Osteoblast (primary cell): ENCODE data around the gene WAC. TPM values are rescaled to one million over a fixed set of nuclear protein-coding genes. Genes with fewer than 3 reads are reported as not detected.
"Not testable (repeated sequence)": the region's sequence is repeated elsewhere in the genome, so short reads cannot be mapped to it uniquely, and the experiment has no call there.

Experiments used
- DNase-seq: peaks from one replicate; pipeline ENCODE4 v3.0.0; 2011; ENCODE audit warnings: low spot score, mixed read lengths; ENCODE audit not compliant: insufficient read length; ENCODE audit errors: missing footprints
- H2AFZ ChIP-seq: 2 replicates; pipeline ENCODE4 v1.6.0; 2011; ENCODE audit warnings: mild to moderate bottlenecking, low read length
- H3K27ac ChIP-seq: 2 replicates; pipeline ENCODE4 v1.5.1; 2011; ENCODE audit warnings: mild to moderate bottlenecking, low read depth, low read length, moderate library complexity
- H3K27me3 ChIP-seq: 2 replicates; pipeline ENCODE4 v1.6.0; 2012; ENCODE audit warnings: mild to moderate bottlenecking, control low read depth, inconsistent platforms, low read length, moderate library complexity; ENCODE audit not compliant: insufficient read depth
- H3K36me3 ChIP-seq: 2 replicates; pipeline ENCODE4 v1.5.1; 2011; ENCODE audit warnings: mild to moderate bottlenecking, low read length, control low read depth, moderate library complexity; ENCODE audit not compliant: insufficient read depth
- H3K4me1 ChIP-seq: 2 replicates; pipeline ENCODE4 v1.5.1; 2011; ENCODE audit warnings: mild to moderate bottlenecking, low read length, control low read depth, moderate library complexity; ENCODE audit not compliant: insufficient read depth
- H3K4me2 ChIP-seq: 2 replicates; pipeline ENCODE4 v1.6.0; 2011; ENCODE audit warnings: mild to moderate bottlenecking, low read length; ENCODE audit not compliant: insufficient read depth
- H3K4me3 ChIP-seq: fragments of 200-600 bp; sonication (generic); 3 replicates; pipeline ENCODE4 v1.5.1; 2012; ENCODE audit warnings: mild to moderate bottlenecking, low read length, inconsistent platforms; ENCODE audit not compliant: insufficient read depth
- H3K79me2 ChIP-seq: 2 replicates; pipeline ENCODE4 v1.6.0; 2012; ENCODE audit warnings: mild to moderate bottlenecking, low read length, control low read depth, inconsistent platforms; ENCODE audit not compliant: insufficient read depth
- H3K9me3 ChIP-seq: 2 replicates; pipeline ENCODE4 v1.5.1; 2011; ENCODE audit warnings: low read depth, low read length, control low read depth
- H4K20me1 ChIP-seq: 2 replicates; pipeline ENCODE4 v1.6.0; 2012; ENCODE audit warnings: mild to moderate bottlenecking, low read length, control low read depth; ENCODE audit not compliant: insufficient read depth
- total RNA-seq: library from RNA; depleted of rRNA; stranded (reverse); fragments of >200 nt; gene quantifications from 2 replicates; pipeline ENCODE4 v1.2.3, GENCODE V29; 2012
- TF ChIP-seq, protein P1 (sequence below): IDR thresholded peaks from 2 replicates; pipeline ENCODE4 v1.5.1; 2011; ENCODE audit warnings: mild to moderate bottlenecking, low read depth, low read length, moderate library complexity; ENCODE audit errors: extremely low read depth

WAC gene, protein sequence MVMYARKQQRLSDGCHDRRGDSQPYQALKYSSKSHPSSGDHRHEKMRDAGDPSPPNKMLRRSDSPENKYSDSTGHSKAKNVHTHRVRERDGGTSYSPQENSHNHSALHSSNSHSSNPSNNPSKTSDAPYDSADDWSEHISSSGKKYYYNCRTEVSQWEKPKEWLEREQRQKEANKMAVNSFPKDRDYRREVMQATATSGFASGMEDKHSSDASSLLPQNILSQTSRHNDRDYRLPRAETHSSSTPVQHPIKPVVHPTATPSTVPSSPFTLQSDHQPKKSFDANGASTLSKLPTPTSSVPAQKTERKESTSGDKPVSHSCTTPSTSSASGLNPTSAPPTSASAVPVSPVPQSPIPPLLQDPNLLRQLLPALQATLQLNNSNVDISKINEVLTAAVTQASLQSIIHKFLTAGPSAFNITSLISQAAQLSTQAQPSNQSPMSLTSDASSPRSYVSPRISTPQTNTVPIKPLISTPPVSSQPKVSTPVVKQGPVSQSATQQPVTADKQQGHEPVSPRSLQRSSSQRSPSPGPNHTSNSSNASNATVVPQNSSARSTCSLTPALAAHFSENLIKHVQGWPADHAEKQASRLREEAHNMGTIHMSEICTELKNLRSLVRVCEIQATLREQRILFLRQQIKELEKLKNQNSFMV
- 77.1 and 93.4 TPM in 2 replicates for total RNA-seq

DNA sequence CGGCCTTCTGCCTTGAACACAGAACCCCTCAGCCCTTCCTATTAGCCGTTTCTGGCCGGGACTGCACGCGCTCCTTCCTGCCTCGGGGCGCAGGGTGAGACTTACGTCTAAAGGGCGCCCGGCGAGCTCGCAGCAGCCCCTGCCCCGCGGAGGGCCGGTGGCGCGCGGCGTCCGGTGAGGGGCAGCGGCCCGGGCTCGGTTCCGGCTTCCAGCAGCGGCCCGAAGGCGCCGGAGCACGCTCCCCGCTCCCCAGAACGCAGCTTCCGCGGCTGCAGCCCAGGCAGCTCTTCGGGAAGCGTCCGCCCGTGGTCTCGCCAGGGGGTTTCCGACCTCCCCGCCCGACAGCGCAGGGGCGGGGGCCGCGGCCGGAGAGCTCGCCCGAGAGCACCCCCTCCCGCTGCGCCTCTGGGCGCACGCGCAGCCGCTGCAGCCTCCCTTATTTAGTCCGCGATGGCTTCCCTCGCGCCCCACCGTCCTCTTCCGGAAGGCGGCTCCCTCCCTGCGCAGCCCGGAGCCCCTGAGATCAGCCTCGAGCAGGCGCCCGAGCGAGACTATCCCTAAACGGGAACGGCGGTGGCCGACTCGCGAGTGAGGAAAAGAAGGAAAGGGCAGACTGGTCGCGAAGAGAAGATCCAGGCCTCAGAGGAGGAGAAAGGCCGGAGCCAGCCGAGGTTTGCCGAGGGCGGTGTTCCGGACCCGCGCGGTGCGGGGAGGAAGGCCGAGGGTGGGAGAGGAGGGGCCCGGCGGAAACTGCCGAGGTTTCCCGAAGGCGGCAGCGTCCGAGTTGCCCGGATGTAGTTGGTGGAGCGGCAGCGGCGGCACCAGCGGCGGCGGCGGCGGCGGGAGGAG lies at the start of gene WAC:
Gene WAC (plus strand): TSS at position 782 of the 849 bp plus-strand sequence. CDS start 462 bp downstream, outside the sequence.
- peak; percentile 98 for DNase-seq
- Histone ChIP-seq H2AFZ (peak within 1 kb of the TSS; percentile 98), H3K36me3 (peaks cover 24% of the 10 kb centered on the region), H4K20me1 (peaks cover 36% of the 10 kb centered on the region), H3K27me3 (no peaks in the 10 kb centered on the region), H3K27ac (peak within 1 kb of the TSS; percentile 96), H3K9me3 (no peaks in the 10 kb centered on the region), H3K4me2 (peak within 1 kb of the TSS; percentile 88), H3K79me2 (peaks cover 94% of the 10 kb centered on the region), H3K4me1 (peaks cover 16% of the 10 kb centered on the region), H3K4me3 (peak within 1 kb of the TSS; percentile 94)
- TF ChIP-seq, protein P1, sequence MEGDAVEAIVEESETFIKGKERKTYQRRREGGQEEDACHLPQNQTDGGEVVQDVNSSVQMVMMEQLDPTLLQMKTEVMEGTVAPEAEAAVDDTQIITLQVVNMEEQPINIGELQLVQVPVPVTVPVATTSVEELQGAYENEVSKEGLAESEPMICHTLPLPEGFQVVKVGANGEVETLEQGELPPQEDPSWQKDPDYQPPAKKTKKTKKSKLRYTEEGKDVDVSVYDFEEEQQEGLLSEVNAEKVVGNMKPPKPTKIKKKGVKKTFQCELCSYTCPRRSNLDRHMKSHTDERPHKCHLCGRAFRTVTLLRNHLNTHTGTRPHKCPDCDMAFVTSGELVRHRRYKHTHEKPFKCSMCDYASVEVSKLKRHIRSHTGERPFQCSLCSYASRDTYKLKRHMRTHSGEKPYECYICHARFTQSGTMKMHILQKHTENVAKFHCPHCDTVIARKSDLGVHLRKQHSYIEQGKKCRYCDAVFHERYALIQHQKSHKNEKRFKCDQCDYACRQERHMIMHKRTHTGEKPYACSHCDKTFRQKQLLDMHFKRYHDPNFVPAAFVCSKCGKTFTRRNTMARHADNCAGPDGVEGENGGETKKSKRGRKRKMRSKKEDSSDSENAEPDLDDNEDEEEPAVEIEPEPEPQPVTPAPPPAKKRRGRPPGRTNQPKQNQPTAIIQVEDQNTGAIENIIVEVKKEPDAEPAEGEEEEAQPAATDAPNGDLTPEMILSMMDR, result no peak

DNA sequence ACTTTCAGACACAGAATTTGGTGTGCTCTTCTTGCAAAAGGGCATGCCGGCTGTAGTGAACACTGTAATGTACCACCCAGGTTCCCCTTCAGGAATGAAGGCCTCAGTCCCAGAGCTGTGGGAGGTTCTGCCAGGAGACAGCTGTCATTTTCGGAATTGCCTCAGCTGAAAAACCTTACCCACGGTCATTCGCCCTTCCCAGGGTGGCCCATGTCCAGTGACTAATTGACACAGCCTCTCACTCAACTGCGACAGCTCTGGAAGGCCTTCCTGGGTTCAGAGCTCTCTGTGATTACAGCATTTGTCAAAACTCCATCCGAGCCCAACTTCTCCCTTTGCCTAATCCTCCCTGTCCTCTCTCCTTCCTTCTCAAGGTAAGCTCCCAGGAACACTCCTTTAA lies 43.7 kb upstream of the WAC start:
- Histone ChIP-seq H3K27ac (no peak overlapping the region), H3K27me3 (no peaks in the 10 kb centered on the region), H2AFZ (no peak overlapping the region), H3K9me3 (no peaks in the 10 kb centered on the region), H3K36me3 (no peaks in the 10 kb centered on the region), H3K4me3 (no peak overlapping the region), H3K4me2 (no peak overlapping the region), H3K79me2 (no peaks in the 10 kb centered on the region), H4K20me1 (no peaks in the 10 kb centered on the region), H3K4me1 (no peaks in the 10 kb centered on the region)
- TF ChIP-seq, protein P1, result no peak
- no peak for DNase-seq

DNA sequence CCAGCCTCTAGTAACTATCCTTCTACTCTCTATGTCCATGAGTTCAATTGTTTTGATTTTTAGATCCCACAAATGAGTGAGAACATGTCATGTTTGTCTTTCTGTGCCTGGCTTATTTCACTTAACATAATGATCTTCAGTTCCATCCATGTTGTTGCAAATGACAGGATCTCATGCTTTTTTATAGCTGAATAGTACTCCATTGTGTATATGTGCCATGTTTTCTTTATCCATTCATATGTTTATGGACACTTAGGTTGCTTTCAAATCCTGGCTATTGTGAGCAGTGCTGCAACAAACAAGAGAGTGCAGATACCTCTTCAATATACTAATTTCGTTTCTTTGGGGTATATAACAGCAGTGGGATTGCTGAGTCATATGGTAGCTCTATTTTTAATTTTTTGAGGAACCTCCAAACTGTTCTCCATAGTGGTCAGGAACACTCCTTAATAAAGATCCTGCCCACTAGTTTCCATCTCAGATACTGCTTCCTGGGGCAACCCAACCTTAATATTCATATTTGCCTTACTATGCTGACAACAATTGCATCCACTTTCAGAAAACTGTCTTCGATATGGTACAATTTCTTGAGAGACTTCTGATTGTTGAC lies 42.6 kb upstream of the WAC start:
- H3K4me1 ChIP-seq, H3K79me2 ChIP-seq, H3K27me3 ChIP-seq, H2AFZ ChIP-seq, DNase-seq, H3K9me3 ChIP-seq, H3K4me3 ChIP-seq, H4K20me1 ChIP-seq, H3K4me2 ChIP-seq, H3K36me3 ChIP-seq, H3K27ac ChIP-seq: not testable (repeated sequence)

DNA sequence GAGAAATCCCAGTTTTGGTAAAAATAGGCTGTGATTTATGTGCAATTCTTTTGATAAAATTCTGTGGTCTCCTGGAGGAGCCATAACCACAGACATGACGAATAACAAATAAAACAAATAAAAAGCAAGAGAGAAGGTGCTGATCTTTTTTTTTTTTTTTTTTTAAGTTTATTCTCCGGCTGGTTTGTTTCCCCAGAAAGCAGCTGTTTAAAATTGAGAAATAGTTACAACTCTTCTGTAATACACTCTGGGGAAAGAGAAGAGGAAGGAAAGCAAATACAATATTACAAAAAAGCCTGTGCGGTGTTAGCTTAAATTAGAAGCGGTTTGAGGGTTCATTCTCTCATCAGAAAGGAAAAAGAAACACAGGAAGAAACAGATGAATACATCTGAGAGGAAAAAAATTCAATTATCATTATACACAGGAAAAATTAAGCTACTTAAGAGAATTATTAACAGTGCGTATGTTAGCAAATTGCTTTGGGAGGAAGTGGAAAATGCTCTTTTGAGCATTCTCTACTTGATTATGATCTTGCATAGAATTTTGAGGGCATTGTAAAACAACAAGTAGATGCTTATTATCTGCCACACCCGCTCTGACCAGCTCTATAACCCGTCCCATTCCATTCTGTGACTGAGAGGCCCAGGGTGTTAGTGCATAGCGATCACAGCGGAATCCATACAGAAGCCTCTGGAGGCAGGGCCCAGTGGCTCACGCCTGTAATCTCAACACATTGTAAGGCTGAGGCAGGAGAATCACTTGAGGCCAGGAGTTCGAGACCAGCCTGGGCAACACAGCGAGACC lies 40.6 kb upstream of the WAC start:
- no peak for DNase-seq
- H3K4me2 ChIP-seq, result peak overlapping the region; percentile 32
- no peaks in the 10 kb centered on the region for H3K79me2 ChIP-seq

More for the DNA sequence above, 40.6 kb upstream of the WAC start:
- Histone ChIP-seq H2AFZ (no peak overlapping the region), H3K36me3 (no peaks in the 10 kb centered on the region), H3K4me1 (no peaks in the 10 kb centered on the region), H3K27ac (no peak overlapping the region), H3K4me3 (no peak overlapping the region), H3K9me3 (no peaks in the 10 kb centered on the region), H3K27me3 (no peaks in the 10 kb centered on the region), H4K20me1 (no peaks in the 10 kb centered on the region)
- TF ChIP-seq, protein P1, result no peak
